ENCODE measurements around the gene RPUSD1. TPM values are rescaled to one million over a fixed set of nuclear protein-coding genes. Genes with fewer than 3 reads are reported as not detected.

RPUSD1 gene
- total RNA-seq, 1 experiment from 2014 or later, result 48.6 TPM

DNA sequence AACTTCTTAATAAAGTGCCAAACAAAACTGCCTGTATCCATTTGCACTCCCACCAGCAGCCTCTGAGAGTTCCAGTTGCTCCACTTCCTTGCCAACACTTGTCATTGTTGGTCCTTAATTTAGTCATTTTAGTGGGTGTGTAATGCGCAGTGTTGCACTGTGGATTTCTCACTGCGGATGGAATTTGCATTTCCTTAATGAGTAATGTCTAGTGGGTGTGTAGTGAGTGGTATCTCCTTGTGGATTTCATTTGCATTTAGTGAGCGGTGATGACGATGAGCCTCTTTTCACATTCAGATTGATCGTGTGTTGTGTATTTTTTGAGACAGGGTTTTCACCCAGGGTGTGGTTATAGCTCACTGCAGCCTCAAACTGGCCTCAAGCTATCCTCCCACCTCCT lies 31.8 kb downstream of the RPUSD1 start:
- H3K56ac ChIP-seq (ENCODE audit: insufficient read length, low read depth, low read length), result no peak overlapping the region
- H3K9ac ChIP-seq (ENCODE audit: extremely low read depth, insufficient read length, low read length), result no peak overlapping the region
- H3K4me1 Mint-ChIP-seq, result peaks cover 18 to 26% of the 10 kb centered on the region in 2 experiments
- no peaks in the 10 kb centered on the region for H3K36me3 Mint-ChIP-seq (ENCODE audit: insufficient read depth in 1 of 3, low read depth in 3 of 3)
- H3K27ac ChIP-seq (ENCODE audit: insufficient read length, low read depth, low read length), result no peak overlapping the region
- H3K14ac ChIP-seq (ENCODE audit: insufficient read depth, low read length), result no peak overlapping the region
- peaks cover 38% of the 10 kb centered on the region for H3K27me3 Mint-ChIP-seq (ENCODE audit: low read depth)
- H3K4me2 ChIP-seq (ENCODE audit: insufficient read depth, insufficient read length, low read length), result no peak overlapping the region
- TF ChIP-seq, protein P1, sequence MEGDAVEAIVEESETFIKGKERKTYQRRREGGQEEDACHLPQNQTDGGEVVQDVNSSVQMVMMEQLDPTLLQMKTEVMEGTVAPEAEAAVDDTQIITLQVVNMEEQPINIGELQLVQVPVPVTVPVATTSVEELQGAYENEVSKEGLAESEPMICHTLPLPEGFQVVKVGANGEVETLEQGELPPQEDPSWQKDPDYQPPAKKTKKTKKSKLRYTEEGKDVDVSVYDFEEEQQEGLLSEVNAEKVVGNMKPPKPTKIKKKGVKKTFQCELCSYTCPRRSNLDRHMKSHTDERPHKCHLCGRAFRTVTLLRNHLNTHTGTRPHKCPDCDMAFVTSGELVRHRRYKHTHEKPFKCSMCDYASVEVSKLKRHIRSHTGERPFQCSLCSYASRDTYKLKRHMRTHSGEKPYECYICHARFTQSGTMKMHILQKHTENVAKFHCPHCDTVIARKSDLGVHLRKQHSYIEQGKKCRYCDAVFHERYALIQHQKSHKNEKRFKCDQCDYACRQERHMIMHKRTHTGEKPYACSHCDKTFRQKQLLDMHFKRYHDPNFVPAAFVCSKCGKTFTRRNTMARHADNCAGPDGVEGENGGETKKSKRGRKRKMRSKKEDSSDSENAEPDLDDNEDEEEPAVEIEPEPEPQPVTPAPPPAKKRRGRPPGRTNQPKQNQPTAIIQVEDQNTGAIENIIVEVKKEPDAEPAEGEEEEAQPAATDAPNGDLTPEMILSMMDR (conservative IDR thresholded peaks at IDR 0.05), result no peak
- H3K23ac ChIP-seq (ENCODE audit: insufficient read length, low read depth, low read length), result no peak overlapping the region
- H2BK15ac ChIP-seq (ENCODE audit: low read depth, low read length), result no peak overlapping the region
- H2BK12ac ChIP-seq (ENCODE audit: insufficient read length, low read depth, low read length), result no peak overlapping the region
- H4K91ac ChIP-seq (ENCODE audit: insufficient read length, low read depth, low read length), result no peak overlapping the region
- no peak overlapping the region for H4K8ac ChIP-seq (replicated peaks; ENCODE audit: insufficient read length, low read depth, low read length)
- H3K4ac ChIP-seq (ENCODE audit: low read depth, low read length), result no peak overlapping the region
- no peak overlapping the region for H2BK120ac ChIP-seq (ENCODE audit: low read depth, low read length, poor library complexity, severe bottlenecking)
- no peaks in the 10 kb centered on the region for H3K23me2 ChIP-seq (ENCODE audit: insufficient read length, low read depth, low read length, poor library complexity, severe bottlenecking)
- H2BK20ac ChIP-seq (ENCODE audit: low read depth, low read length, poor library complexity, severe bottlenecking), result no peak overlapping the region
- no peaks in the 10 kb centered on the region for H4K20me1 ChIP-seq (ENCODE audit: control insufficient read depth, insufficient read depth, insufficient read length)
- H3T11ph ChIP-seq (ENCODE audit: low read length), result no peak overlapping the region
- H3K27ac Mint-ChIP-seq, result no peak overlapping the region
- H2AK5ac ChIP-seq (ENCODE audit: insufficient read length, low read length), result no peak overlapping the region
- H3K79me1 ChIP-seq (ENCODE audit: insufficient read depth, low read depth, low read length, poor library complexity, severe bottlenecking), result no peaks in the 10 kb centered on the region
- H3K9me3 ChIP-seq (ENCODE audit: control insufficient read depth, low read depth, low read length), result no peaks in the 10 kb centered on the region
- no peak overlapping the region for H4K5ac ChIP-seq (ENCODE audit: insufficient read length, low read depth, low read length)
- no peaks in the 10 kb centered on the region for H3K79me2 ChIP-seq (ENCODE audit: insufficient read depth, low read length)
- H2BK5ac ChIP-seq (ENCODE audit: insufficient read length, low read length), result no peak overlapping the region
- no peak for DNase-seq
- H2AFZ ChIP-seq (ENCODE audit: low read length), result no peak overlapping the region
- no peaks in the 10 kb centered on the region for H3K4me1 ChIP-seq (ENCODE audit: insufficient read depth, low read length)
- H3K9me3 Mint-ChIP-seq, result no peaks in the 10 kb centered on the region; a peak in 1 of 5 replicates
- no peak overlapping the region for H3K4me3 Mint-ChIP-seq
- no CpG with 5 or more reads among the region's 5 CpGs for WGBS (ENCODE audit: extremely low coverage, insufficient read length, low lambda C conversion rate)
- no peak overlapping the region for H3K18ac ChIP-seq (ENCODE audit: insufficient read length, low read depth, low read length)
- H3K27me3 ChIP-seq (ENCODE audit: insufficient read depth, low read length), result no peaks in the 10 kb centered on the region

All from H9 (cell line).